GM23338 (cell line): ENCODE results near the gene COBL. TPM values are rescaled to one million over a fixed set of nuclear protein-coding genes. Genes with fewer than 3 reads are reported as not detected.

Experiments
- ATAC-seq: fragments of 200-7000 bp; cut with Tn5 transposase; 3 replicates; pipeline ENCODE4 v1.9.1; 2020
- DNase-seq: peaks from one replicate; pipeline ENCODE4 v3.0.0-alpha.2; 2015; ENCODE audit warnings: low spot score
- H2AFZ ChIP-seq: fragments of 200-600 bp; sonication (generic); 2 replicates; pipeline ENCODE4 v1.8.0; 2016; ENCODE audit warnings: antibody characterized with exemption, mild to moderate bottlenecking, moderate library complexity
- H3F3A ChIP-seq: fragments of 200-600 bp; sonication (generic); replicated peaks from 2 replicates; pipeline ENCODE4 v1.8.0; 2017; ENCODE audit warnings: antibody characterized with exemption, mixed run types, low read depth
- H3K27ac ChIP-seq: fragments of 200-600 bp; sonication (generic); 2 replicates; pipeline ENCODE4 v1.6.1; 2016; ENCODE audit warnings: low read depth
- H3K27me3 ChIP-seq: fragments of 200-600 bp; sonication (generic); 2 replicates; pipeline ENCODE4 v1.8.0; 2016; ENCODE audit warnings: mild to moderate bottlenecking, mixed run types, moderate library complexity; ENCODE audit not compliant: insufficient read depth
- H3K36me3 ChIP-seq: fragments of 200-600 bp; sonication (generic); 2 replicates; pipeline ENCODE4 v1.8.0; 2016; ENCODE audit warnings: mild to moderate bottlenecking; ENCODE audit not compliant: insufficient read depth
- H3K4me1 ChIP-seq: fragments of 200-600 bp; sonication (generic); 2 replicates; pipeline ENCODE4 v1.8.0; 2016; ENCODE audit warnings: mild to moderate bottlenecking, moderate library complexity; ENCODE audit not compliant: insufficient read depth
- H3K4me2 ChIP-seq: fragments of 200-600 bp; sonication (generic); 2 replicates; pipeline ENCODE4 v1.7.1; 2017; ENCODE audit warnings: mixed run types
- H3K4me3 ChIP-seq: fragments of 200-600 bp; sonication (generic); 2 replicates; pipeline ENCODE4 v1.6.1; 2016; ENCODE audit warnings: mixed run types
- H3K79me2 ChIP-seq: fragments of 200-600 bp; sonication (generic); replicated peaks from 2 replicates; pipeline ENCODE4 v1.8.0; 2017; ENCODE audit warnings: mild to moderate bottlenecking; ENCODE audit not compliant: insufficient read depth
- H3K9me2 ChIP-seq: fragments of 200-600 bp; sonication (generic); 2 replicates; pipeline ENCODE4 v1.8.0; 2017; ENCODE audit not compliant: insufficient read depth
- H4K20me1 ChIP-seq: fragments of 200-600 bp; sonication (generic); replicated peaks from 2 replicates; pipeline ENCODE4 v1.8.0; 2017; ENCODE audit warnings: mild to moderate bottlenecking; ENCODE audit not compliant: insufficient read depth
- H3K27ac Mint-ChIP-seq: 2 replicates; pipeline ENCODE4 v1.8.0; 2020; ENCODE audit warnings: inconsistent platforms, mild to moderate bottlenecking, moderate library complexity, mixed read lengths
- H3K27me3 Mint-ChIP-seq: 3 replicates; pipeline ENCODE4 v1.8.0; 2022; ENCODE audit warnings: low read depth, mild to moderate bottlenecking, moderate library complexity, mixed read lengths, inconsistent platforms; ENCODE audit not compliant: insufficient read depth, poor library complexity
- H3K36me3 Mint-ChIP-seq: 3 replicates; pipeline ENCODE4 v1.8.0; 2021; ENCODE audit warnings: low read depth, mild to moderate bottlenecking, inconsistent platforms, moderate library complexity, mixed read lengths
- H3K4me1 Mint-ChIP-seq: 3 replicates; pipeline ENCODE4 v1.8.0; 2020; ENCODE audit warnings: mild to moderate bottlenecking, inconsistent platforms, mixed read lengths
- H3K4me3 Mint-ChIP-seq: 3 replicates; pipeline ENCODE4 v1.8.0; 2021; ENCODE audit warnings: moderate library complexity, mild to moderate bottlenecking, inconsistent platforms, mixed read lengths
- H3K9me3 Mint-ChIP-seq: 3 replicates; pipeline ENCODE4 v1.8.0; 2020; ENCODE audit warnings: moderate library complexity, mild to moderate bottlenecking, inconsistent platforms, mixed read lengths
- CREB1 ChIP-seq: fragments of 250-450 bp; sonication (Bioruptor Pico); IDR thresholded peaks from 2 replicates; pipeline ENCODE4 v1.5.0; 2020; ENCODE audit warnings: low read depth, mild to moderate bottlenecking, moderate library complexity
- EZH2 ChIP-seq: fragments of 200-600 bp; sonication (generic); IDR thresholded peaks from one replicate; pipeline ENCODE4 v1.8.0; 2017; ENCODE audit warnings: antibody characterized with exemption, mild to moderate bottlenecking, low read depth; ENCODE audit not compliant: unreplicated experiment
- POLR2AphosphoS5 ChIP-seq: IDR thresholded peaks from 2 replicates; pipeline ENCODE4 v1.6.1; 2016; ENCODE audit warnings: antibody characterized with exemption, low read depth
- ZNF331 ChIP-seq: fragments of 250-450 bp; sonication (Bioruptor Pico); IDR thresholded peaks from 2 replicates; pipeline ENCODE4 v1.5.0; 2020; ENCODE audit warnings: low read depth, mild to moderate bottlenecking, moderate library complexity
- polyA plus RNA-seq: library from polyadenylated mRNA; unstranded; fragments of >200 nt; fragmentation: Nextera tagmentation; extraction: Ambion mirVana; gene quantifications from 2 replicates; pipeline ENCODE4 v1.2.1, GENCODE V29; 2016
- total RNA-seq: library from RNA; depleted of rRNA; stranded (reverse); fragments of >200 nt; shearing (Covaris generic); gene quantifications from 2 replicates; pipeline ENCODE4 v1.2.3, GENCODE V29; 2014
- TF ChIP-seq, protein P1 (sequence below), 2 experiments: fragments of 200-600 bp in 1 of 2; sonication (generic) in 1 of 2; conservative IDR thresholded peaks; 2 replicates each; pipeline versions ENCODE4 v1.5.1 to v1.6.1; 2016 to 2017; ENCODE audit warnings: antibody characterized with exemption in 2 of 2, low read depth in 2 of 2, mild to moderate bottlenecking in 2 of 2, moderate library complexity in 1 of 2
- TF ChIP-seq, protein P2 (sequence below): IDR thresholded peaks from 2 replicates; pipeline ENCODE4 v1.6.1; 2016; ENCODE audit warnings: antibody characterized with exemption
- TF ChIP-seq, protein P3 (sequence below): fragments of 250-450 bp; sonication (Bioruptor Pico); IDR thresholded peaks from 2 replicates; pipeline ENCODE4 v1.5.0; 2020; ENCODE audit warnings: mild to moderate bottlenecking, moderate library complexity
- TF ChIP-seq, protein P4 (sequence below): IDR thresholded peaks from one replicate; pipeline ENCODE4 v1.6.1; 2018; ENCODE audit warnings: antibody characterized with exemption; ENCODE audit not compliant: unreplicated experiment

Gene COBL
- total and polyA plus RNA-seq, 2 experiments from 2014 or later, result 18.3 to 51.9 TPM

DNA sequence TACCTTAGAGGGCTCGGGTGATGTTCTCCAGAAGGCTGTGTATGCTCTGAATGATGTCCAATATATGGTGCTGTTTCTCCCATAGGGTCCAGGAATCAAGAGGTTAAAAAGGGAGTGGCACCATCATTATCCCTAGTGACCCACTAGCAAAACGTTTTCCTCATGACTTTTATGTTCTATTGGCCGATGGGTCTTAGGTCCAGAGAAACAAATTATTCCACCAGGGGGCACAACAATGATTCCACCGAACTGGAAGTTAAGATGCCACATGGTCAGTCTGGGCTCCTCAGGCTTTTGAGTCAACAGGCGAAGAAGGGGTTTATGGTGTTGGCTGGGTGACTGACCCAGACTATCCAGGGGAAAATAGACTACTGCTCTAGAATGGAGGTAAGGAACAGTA, 256.1 kb downstream of the COBL start:
- ATAC-seq (no peak), DNase-seq (peak; percentile 50)
- H3K27ac ChIP-seq, result no peak overlapping the region
- no peaks in the 10 kb centered on the region for H3K79me2 ChIP-seq
- no peaks in the 10 kb centered on the region; the same call in 1 of the 2 replicates for H4K20me1 ChIP-seq
- H3K4me2 ChIP-seq, result no peak overlapping the region
- peaks cover 5% of the 10 kb centered on the region; the same call in 2 of the 3 replicates for H3K36me3 Mint-ChIP-seq
- TF ChIP-seq, protein P1, sequence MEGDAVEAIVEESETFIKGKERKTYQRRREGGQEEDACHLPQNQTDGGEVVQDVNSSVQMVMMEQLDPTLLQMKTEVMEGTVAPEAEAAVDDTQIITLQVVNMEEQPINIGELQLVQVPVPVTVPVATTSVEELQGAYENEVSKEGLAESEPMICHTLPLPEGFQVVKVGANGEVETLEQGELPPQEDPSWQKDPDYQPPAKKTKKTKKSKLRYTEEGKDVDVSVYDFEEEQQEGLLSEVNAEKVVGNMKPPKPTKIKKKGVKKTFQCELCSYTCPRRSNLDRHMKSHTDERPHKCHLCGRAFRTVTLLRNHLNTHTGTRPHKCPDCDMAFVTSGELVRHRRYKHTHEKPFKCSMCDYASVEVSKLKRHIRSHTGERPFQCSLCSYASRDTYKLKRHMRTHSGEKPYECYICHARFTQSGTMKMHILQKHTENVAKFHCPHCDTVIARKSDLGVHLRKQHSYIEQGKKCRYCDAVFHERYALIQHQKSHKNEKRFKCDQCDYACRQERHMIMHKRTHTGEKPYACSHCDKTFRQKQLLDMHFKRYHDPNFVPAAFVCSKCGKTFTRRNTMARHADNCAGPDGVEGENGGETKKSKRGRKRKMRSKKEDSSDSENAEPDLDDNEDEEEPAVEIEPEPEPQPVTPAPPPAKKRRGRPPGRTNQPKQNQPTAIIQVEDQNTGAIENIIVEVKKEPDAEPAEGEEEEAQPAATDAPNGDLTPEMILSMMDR (conservative IDR thresholded peaks at IDR 0.05; ENCODE audit: low read depth in 2 of 2), result peak; percentile 43 to 51
- no peak for TF ChIP-seq EZH2
- no peaks in the 10 kb centered on the region for H3K27me3 ChIP-seq
- peaks cover 1% of the 10 kb centered on the region for H3K27me3 Mint-ChIP-seq
- H3K4me1 ChIP-seq, result no peaks in the 10 kb centered on the region
- no peaks in the 10 kb centered on the region for H3K9me2 ChIP-seq
- no peaks in the 10 kb centered on the region for H3F3A ChIP-seq
- H3K4me1 Mint-ChIP-seq, result no peaks in the 10 kb centered on the region; the same call in 2 of the 3 replicates
- no peak overlapping the region for H3K27ac Mint-ChIP-seq
- no peaks in the 10 kb centered on the region for H3K36me3 ChIP-seq
- H3K9me3 Mint-ChIP-seq, result no peaks in the 10 kb centered on the region
- H2AFZ ChIP-seq, result no peak overlapping the region
- no peak overlapping the region for H3K4me3 ChIP-seq
- no peak overlapping the region for H3K4me3 Mint-ChIP-seq

DNA sequence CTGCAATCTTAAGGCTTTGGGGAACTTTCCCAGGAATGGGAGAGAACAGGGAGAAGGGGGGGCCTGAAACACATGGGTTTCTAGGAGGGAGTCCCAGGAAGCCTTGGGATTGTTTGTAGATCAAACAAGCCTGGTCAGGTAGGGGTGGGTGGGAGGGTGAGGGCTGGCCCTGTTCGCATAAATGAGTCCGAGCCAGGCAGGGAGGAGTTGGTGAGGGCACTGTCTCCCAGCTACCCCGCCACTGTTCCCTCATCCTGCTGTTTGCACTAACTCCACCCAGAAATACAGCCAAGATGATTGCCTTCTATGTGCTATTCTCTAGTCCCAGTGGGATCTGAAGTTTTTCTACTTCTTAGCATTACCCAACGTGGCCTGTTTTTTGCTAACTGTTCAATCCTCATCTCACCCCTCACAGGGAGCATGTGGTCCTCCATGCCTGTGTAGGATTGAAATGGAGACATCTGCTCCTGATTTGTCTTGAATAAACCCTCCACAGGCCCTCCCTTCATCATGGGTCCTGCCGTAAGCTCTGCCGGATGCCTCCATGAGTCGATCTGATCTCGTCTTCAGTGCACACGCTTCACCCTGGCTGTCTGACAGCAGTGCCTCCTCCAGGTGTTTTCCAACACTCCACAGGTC, 257.0 kb downstream of the COBL start:
- H3K36me3 Mint-ChIP-seq, result no peaks in the 10 kb centered on the region
- H3K9me2 ChIP-seq, result no peaks in the 10 kb centered on the region
- no peaks in the 10 kb centered on the region; the same call in 1 of the 2 replicates for H4K20me1 ChIP-seq
- H3K27ac ChIP-seq, result no peak overlapping the region
- H3K36me3 ChIP-seq, result no peaks in the 10 kb centered on the region
- H3K79me2 ChIP-seq, result no peaks in the 10 kb centered on the region
- H3K4me2 ChIP-seq, result no peak overlapping the region
- ATAC-seq (no peak), DNase-seq (no peak)
- no peaks in the 10 kb centered on the region for H3K4me1 Mint-ChIP-seq
- no peaks in the 10 kb centered on the region for H3K27me3 ChIP-seq
- no peak overlapping the region for H3K4me3 Mint-ChIP-seq
- H3K4me3 ChIP-seq, result no peak overlapping the region
- no peak overlapping the region for H3K27ac Mint-ChIP-seq
- H3F3A ChIP-seq, result no peaks in the 10 kb centered on the region
- no peaks in the 10 kb centered on the region for H3K9me3 Mint-ChIP-seq
- H3K4me1 ChIP-seq, result no peaks in the 10 kb centered on the region
- H2AFZ ChIP-seq, result no peak overlapping the region
- H3K27me3 Mint-ChIP-seq, result peaks cover 2% of the 10 kb centered on the region
- TF ChIP-seq CREB1 (CRISPR knock-in tag) (no peak), ZNF331 (CRISPR knock-in tag) (no peak), EZH2 (no peak), POLR2AphosphoS5 (no peak)
- TF ChIP-seq, protein P2, sequence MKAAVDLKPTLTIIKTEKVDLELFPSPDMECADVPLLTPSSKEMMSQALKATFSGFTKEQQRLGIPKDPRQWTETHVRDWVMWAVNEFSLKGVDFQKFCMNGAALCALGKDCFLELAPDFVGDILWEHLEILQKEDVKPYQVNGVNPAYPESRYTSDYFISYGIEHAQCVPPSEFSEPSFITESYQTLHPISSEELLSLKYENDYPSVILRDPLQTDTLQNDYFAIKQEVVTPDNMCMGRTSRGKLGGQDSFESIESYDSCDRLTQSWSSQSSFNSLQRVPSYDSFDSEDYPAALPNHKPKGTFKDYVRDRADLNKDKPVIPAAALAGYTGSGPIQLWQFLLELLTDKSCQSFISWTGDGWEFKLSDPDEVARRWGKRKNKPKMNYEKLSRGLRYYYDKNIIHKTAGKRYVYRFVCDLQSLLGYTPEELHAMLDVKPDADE, result no peak
- TF ChIP-seq, protein P3, sequence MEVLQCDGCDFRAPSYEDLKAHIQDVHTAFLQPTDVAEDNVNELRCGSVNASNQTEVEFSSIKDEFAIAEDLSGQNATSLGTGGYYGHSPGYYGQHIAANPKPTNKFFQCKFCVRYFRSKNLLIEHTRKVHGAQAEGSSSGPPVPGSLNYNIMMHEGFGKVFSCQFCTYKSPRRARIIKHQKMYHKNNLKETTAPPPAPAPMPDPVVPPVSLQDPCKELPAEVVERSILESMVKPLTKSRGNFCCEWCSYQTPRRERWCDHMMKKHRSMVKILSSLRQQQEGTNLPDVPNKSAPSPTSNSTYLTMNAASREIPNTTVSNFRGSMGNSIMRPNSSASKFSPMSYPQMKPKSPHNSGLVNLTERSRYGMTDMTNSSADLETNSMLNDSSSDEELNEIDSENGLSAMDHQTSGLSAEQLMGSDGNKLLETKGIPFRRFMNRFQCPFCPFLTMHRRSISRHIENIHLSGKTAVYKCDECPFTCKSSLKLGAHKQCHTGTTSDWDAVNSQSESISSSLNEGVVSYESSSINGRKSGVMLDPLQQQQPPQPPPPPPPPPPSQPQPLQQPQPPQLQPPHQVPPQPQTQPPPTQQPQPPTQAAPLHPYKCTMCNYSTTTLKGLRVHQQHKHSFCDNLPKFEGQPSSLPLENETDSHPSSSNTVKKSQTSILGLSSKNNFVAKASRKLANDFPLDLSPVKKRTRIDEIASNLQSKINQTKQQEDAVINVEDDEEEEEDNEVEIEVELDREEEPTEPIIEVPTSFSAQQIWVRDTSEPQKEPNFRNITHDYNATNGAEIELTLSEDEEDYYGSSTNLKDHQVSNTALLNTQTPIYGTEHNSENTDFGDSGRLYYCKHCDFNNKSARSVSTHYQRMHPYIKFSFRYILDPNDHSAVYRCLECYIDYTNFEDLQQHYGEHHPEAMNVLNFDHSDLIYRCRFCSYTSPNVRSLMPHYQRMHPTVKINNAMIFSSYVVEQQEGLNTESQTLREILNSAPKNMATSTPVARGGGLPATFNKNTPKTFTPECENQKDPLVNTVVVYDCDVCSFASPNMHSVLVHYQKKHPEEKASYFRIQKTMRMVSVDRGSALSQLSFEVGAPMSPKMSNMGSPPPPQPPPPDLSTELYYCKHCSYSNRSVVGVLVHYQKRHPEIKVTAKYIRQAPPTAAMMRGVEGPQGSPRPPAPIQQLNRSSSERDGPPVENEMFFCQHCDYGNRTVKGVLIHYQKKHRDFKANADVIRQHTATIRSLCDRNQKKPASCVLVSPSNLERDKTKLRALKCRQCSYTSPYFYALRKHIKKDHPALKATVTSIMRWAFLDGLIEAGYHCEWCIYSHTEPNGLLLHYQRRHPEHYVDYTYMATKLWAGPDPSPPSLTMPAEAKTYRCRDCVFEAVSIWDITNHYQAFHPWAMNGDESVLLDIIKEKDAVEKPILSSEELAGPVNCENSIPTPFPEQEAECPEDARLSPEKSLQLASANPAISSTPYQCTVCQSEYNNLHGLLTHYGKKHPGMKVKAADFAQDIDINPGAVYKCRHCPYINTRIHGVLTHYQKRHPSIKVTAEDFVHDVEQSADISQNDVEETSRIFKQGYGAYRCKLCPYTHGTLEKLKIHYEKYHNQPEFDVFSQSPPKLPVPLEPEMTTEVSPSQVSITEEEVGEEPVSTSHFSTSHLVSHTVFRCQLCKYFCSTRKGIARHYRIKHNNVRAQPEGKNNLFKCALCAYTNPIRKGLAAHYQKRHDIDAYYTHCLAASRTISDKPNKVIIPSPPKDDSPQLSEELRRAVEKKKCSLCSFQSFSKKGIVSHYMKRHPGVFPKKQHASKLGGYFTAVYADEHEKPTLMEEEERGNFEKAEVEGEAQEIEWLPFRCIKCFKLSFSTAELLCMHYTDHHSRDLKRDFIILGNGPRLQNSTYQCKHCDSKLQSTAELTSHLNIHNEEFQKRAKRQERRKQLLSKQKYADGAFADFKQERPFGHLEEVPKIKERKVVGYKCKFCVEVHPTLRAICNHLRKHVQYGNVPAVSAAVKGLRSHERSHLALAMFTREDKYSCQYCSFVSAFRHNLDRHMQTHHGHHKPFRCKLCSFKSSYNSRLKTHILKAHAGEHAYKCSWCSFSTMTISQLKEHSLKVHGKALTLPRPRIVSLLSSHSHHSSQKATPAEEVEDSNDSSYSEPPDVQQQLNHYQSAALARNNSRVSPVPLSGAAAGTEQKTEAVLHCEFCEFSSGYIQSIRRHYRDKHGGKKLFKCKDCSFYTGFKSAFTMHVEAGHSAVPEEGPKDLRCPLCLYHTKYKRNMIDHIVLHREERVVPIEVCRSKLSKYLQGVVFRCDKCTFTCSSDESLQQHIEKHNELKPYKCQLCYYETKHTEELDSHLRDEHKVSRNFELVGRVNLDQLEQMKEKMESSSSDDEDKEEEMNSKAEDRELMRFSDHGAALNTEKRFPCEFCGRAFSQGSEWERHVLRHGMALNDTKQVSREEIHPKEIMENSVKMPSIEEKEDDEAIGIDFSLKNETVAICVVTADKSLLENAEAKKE, result no peak
- TF ChIP-seq, protein P4, sequence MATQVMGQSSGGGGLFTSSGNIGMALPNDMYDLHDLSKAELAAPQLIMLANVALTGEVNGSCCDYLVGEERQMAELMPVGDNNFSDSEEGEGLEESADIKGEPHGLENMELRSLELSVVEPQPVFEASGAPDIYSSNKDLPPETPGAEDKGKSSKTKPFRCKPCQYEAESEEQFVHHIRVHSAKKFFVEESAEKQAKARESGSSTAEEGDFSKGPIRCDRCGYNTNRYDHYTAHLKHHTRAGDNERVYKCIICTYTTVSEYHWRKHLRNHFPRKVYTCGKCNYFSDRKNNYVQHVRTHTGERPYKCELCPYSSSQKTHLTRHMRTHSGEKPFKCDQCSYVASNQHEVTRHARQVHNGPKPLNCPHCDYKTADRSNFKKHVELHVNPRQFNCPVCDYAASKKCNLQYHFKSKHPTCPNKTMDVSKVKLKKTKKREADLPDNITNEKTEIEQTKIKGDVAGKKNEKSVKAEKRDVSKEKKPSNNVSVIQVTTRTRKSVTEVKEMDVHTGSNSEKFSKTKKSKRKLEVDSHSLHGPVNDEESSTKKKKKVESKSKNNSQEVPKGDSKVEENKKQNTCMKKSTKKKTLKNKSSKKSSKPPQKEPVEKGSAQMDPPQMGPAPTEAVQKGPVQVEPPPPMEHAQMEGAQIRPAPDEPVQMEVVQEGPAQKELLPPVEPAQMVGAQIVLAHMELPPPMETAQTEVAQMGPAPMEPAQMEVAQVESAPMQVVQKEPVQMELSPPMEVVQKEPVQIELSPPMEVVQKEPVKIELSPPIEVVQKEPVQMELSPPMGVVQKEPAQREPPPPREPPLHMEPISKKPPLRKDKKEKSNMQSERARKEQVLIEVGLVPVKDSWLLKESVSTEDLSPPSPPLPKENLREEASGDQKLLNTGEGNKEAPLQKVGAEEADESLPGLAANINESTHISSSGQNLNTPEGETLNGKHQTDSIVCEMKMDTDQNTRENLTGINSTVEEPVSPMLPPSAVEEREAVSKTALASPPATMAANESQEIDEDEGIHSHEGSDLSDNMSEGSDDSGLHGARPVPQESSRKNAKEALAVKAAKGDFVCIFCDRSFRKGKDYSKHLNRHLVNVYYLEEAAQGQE, result no peak
